Ovary (tissue), 3 donors: ENCODE measurements around the gene TAF12.

Source experiments
- POLR2A ChIP-seq: fragments of 450-650 bp; IDR thresholded peaks from one replicate; pipeline ENCODE4 v1.6.1; 2017; ENCODE audit warnings: antibody characterized with exemption, mild to moderate bottlenecking, moderate library complexity
- TF ChIP-seq, protein P1 (sequence below), 3 donors: fragments of 450-650 bp in 2 of 3; fragments of 200-600 bp in 1 of 3; IDR thresholded peaks; one replicate each; pipeline versions ENCODE4 v1.5.1 to v1.8.0; 2016 to 2022; ENCODE audit warnings: antibody characterized with exemption in 3 of 3, mild to moderate bottlenecking in 1 of 3
- donor health status: DM: no; HTN: no; CAD: no.

DNA sequence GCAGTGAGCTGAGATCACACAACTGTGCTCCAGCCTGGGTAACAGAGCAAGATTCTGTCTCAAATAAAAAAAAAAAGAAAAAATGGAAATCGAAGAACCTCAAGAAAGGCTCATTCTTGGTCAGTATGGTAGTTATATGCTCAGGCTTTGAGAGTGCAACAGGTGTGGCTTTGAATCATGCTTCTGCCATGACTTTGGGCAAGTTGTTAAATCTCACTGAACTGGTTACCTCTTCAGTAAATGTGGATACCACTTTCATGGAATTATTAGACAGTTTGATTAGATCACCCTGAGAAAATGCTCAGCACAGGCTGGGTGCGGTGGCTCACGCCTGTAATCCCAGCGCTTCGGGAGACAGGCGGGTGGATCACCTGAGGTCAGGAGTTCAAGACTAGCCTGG lies 77.1 kb downstream of the TAF12 start:
- TF ChIP-seq, protein P1, sequence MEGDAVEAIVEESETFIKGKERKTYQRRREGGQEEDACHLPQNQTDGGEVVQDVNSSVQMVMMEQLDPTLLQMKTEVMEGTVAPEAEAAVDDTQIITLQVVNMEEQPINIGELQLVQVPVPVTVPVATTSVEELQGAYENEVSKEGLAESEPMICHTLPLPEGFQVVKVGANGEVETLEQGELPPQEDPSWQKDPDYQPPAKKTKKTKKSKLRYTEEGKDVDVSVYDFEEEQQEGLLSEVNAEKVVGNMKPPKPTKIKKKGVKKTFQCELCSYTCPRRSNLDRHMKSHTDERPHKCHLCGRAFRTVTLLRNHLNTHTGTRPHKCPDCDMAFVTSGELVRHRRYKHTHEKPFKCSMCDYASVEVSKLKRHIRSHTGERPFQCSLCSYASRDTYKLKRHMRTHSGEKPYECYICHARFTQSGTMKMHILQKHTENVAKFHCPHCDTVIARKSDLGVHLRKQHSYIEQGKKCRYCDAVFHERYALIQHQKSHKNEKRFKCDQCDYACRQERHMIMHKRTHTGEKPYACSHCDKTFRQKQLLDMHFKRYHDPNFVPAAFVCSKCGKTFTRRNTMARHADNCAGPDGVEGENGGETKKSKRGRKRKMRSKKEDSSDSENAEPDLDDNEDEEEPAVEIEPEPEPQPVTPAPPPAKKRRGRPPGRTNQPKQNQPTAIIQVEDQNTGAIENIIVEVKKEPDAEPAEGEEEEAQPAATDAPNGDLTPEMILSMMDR (IDR thresholded peaks at IDR 0.05), result no peak
- TF ChIP-seq POLR2A, result no peak
